Activated naive CD8-positive, alpha-beta T cell treated with anti-CD3 and anti-CD28 coated beads for 36 hours (primary cell): ENCODE measurements around the gene DHCR7. TPM values are rescaled to one million over a fixed set of nuclear protein-coding genes. Genes with fewer than 3 reads are reported as not detected.

Source experiments
- DNase-seq: peaks from one replicate; pipeline ENCODE4 v3.0.0; 2021
- H3K27ac Mint-ChIP-seq: one replicate; pipeline ENCODE4 v1.8.0; 2022; ENCODE audit warnings: mild to moderate bottlenecking, moderate library complexity, mixed read lengths
- H3K27me3 Mint-ChIP-seq: one replicate; pipeline ENCODE4 v1.8.0; 2022; ENCODE audit warnings: mild to moderate bottlenecking, mixed read lengths
- H3K36me3 Mint-ChIP-seq: one replicate; pipeline ENCODE4 v1.8.0; 2021; ENCODE audit warnings: mild to moderate bottlenecking, mixed read lengths
- H3K4me1 Mint-ChIP-seq: one replicate; pipeline ENCODE4 v1.8.0; 2021; ENCODE audit warnings: mixed read lengths
- H3K4me3 Mint-ChIP-seq: one replicate; pipeline ENCODE4 v1.8.0; 2022; ENCODE audit warnings: mild to moderate bottlenecking, moderate library complexity, mixed read lengths
- H3K9me3 Mint-ChIP-seq: one replicate; pipeline ENCODE4 v1.8.0; 2022; ENCODE audit warnings: mixed read lengths
- total RNA-seq, 2 experiments: library from RNA; stranded (reverse); gene quantifications; one replicate each; pipeline ENCODE4 v1.2.3, GENCODE V29; 2021

Gene DHCR7
- 10 to 100 TPM; 77.2 to 87.3 TPM for total RNA-seq

GRCh38 chr11:71448257-71449171 is at the start of gene DHCR7:
DHCR7 (minus strand) TSS chr11:71448393; CDS start chr11:71444952, 3,441 bp downstream.
- peak within 1 kb of the TSS; percentile 91 for H3K4me3 Mint-ChIP-seq
- peaks cover 3% of the 10 kb centered on the region for H3K9me3 Mint-ChIP-seq
- peak; percentile 99 for DNase-seq
- peaks cover 42% of the 10 kb centered on the region for H3K36me3 Mint-ChIP-seq
- peak within 1 kb of the TSS; percentile 85 for H3K27ac Mint-ChIP-seq
- peaks cover 37% of the 10 kb centered on the region for H3K4me1 Mint-ChIP-seq
- H3K27me3 Mint-ChIP-seq = no peaks in the 10 kb centered on the region

- H3K9me3 Mint-ChIP-seq = no peaks in the 10 kb centered on the region
- peaks cover 50% of the 10 kb centered on the region for H3K36me3 Mint-ChIP-seq
- H3K4me3 Mint-ChIP-seq = no peak overlapping the region
- no peak for DNase-seq
- H3K27ac Mint-ChIP-seq = no peak overlapping the region
- peaks cover 2% of the 10 kb centered on the region for H3K4me1 Mint-ChIP-seq
- H3K27me3 Mint-ChIP-seq = no peaks in the 10 kb centered on the region
These were observed 48.2 kb upstream of the DHCR7 start for GRCh38 chr11:71496421-71496820.

- DNase-seq = no peak
- Mint-ChIP-seq H3K4me3 (no peak overlapping the region), H3K36me3 (peaks cover 47% of the 10 kb centered on the region), H3K27ac (no peak overlapping the region), H3K9me3 (no peaks in the 10 kb centered on the region), H3K4me1 (peaks cover 2% of the 10 kb centered on the region), H3K27me3 (no peaks in the 10 kb centered on the region)
These were observed 47.4 kb upstream of the DHCR7 start for GRCh38 chr11:71495286-71496230.

GRCh38 chr11:71491940-71492339 is 43.7 kb upstream of the DHCR7 start:
- Mint-ChIP-seq H3K27me3 (no peaks in the 10 kb centered on the region), H3K36me3 (peaks cover 46% of the 10 kb centered on the region), H3K27ac (no peak overlapping the region), H3K4me3 (no peak overlapping the region), H3K9me3 (no peaks in the 10 kb centered on the region), H3K4me1 (peaks cover 19% of the 10 kb centered on the region)
- DNase-seq = no peak

GRCh38 chr11:71491531-71491930 is 43.3 kb upstream of the DHCR7 start:
- Mint-ChIP-seq H3K9me3 (no peaks in the 10 kb centered on the region), H3K36me3 (peaks cover 42% of the 10 kb centered on the region), H3K4me3 (no peak overlapping the region), H3K4me1 (peaks cover 19% of the 10 kb centered on the region), H3K27me3 (no peaks in the 10 kb centered on the region), H3K27ac (no peak overlapping the region)
- DNase-seq = no peak

GRCh38 chr11:71490731-71491390 is 42.7 kb upstream of the DHCR7 start:
- Mint-ChIP-seq H3K36me3 (peaks cover 46% of the 10 kb centered on the region), H3K4me1 (peaks cover 19% of the 10 kb centered on the region), H3K27me3 (no peaks in the 10 kb centered on the region), H3K27ac (no peak overlapping the region), H3K4me3 (no peak overlapping the region), H3K9me3 (no peaks in the 10 kb centered on the region)
- no peak for DNase-seq

- Mint-ChIP-seq H3K36me3 (peaks cover 45% of the 10 kb centered on the region), H3K27me3 (no peaks in the 10 kb centered on the region), H3K4me3 (no peak overlapping the region), H3K9me3 (no peaks in the 10 kb centered on the region), H3K27ac (peak overlapping the region; percentile 83), H3K4me1 (peaks cover 19% of the 10 kb centered on the region)
- no peak for DNase-seq
These were observed 42.0 kb upstream of the DHCR7 start for GRCh38 chr11:71490044-71490730.

GRCh38 chr11:71489311-71490043 is 41.3 kb upstream of the DHCR7 start:
- no peak overlapping the region for H3K4me3 Mint-ChIP-seq
- peaks cover 44% of the 10 kb centered on the region for H3K36me3 Mint-ChIP-seq
- peak overlapping the region; percentile 83 for H3K27ac Mint-ChIP-seq
- H3K4me1 Mint-ChIP-seq = peaks cover 19% of the 10 kb centered on the region
- H3K9me3 Mint-ChIP-seq = no peaks in the 10 kb centered on the region
- H3K27me3 Mint-ChIP-seq = no peaks in the 10 kb centered on the region
- peak; percentile 75 for DNase-seq

- peak overlapping the region; percentile 83 for H3K27ac Mint-ChIP-seq
These were observed 40.6 kb upstream of the DHCR7 start for GRCh38 chr11:71488681-71489270.

GRCh38 chr11:71486320-71486719 is 38.1 kb upstream of the DHCR7 start:
- Mint-ChIP-seq H3K36me3 (peaks cover 52% of the 10 kb centered on the region), H3K9me3 (no peaks in the 10 kb centered on the region), H3K4me1 (peaks cover 19% of the 10 kb centered on the region), H3K27ac (no peak overlapping the region), H3K4me3 (no peak overlapping the region), H3K27me3 (no peaks in the 10 kb centered on the region)
- no peak for DNase-seq

More at GRCh38 chr11:71488681-71489270, 40.6 kb upstream of the DHCR7 start:
- peaks cover 19% of the 10 kb centered on the region for H3K4me1 Mint-ChIP-seq
- no peaks in the 10 kb centered on the region for H3K9me3 Mint-ChIP-seq
- no peaks in the 10 kb centered on the region for H3K27me3 Mint-ChIP-seq
- DNase-seq = no peak
- peak overlapping the region; percentile 30 for H3K4me3 Mint-ChIP-seq
- peaks cover 48% of the 10 kb centered on the region for H3K36me3 Mint-ChIP-seq

GRCh38 chr11:71485466-71485865 is 37.3 kb upstream of the DHCR7 start:
- Mint-ChIP-seq H3K27me3 (no peaks in the 10 kb centered on the region), H3K4me1 (peaks cover 19% of the 10 kb centered on the region), H3K27ac (no peak overlapping the region), H3K4me3 (no peak overlapping the region), H3K36me3 (peaks cover 52% of the 10 kb centered on the region), H3K9me3 (no peaks in the 10 kb centered on the region)
- DNase-seq = no peak

- Mint-ChIP-seq H3K36me3 (peaks cover 50% of the 10 kb centered on the region), H3K4me3 (no peak overlapping the region), H3K4me1 (peaks cover 19% of the 10 kb centered on the region), H3K27ac (no peak overlapping the region), H3K27me3 (no peaks in the 10 kb centered on the region), H3K9me3 (no peaks in the 10 kb centered on the region)
- no peak for DNase-seq
These were observed 36.8 kb upstream of the DHCR7 start for GRCh38 chr11:71485063-71485399.

- no peaks in the 10 kb centered on the region for H3K27me3 Mint-ChIP-seq
- H3K36me3 Mint-ChIP-seq = peaks cover 48% of the 10 kb centered on the region
- no peak overlapping the region for H3K27ac Mint-ChIP-seq
- no peak for DNase-seq
- no peak overlapping the region for H3K4me3 Mint-ChIP-seq
- H3K4me1 Mint-ChIP-seq = peaks cover 16% of the 10 kb centered on the region
- H3K9me3 Mint-ChIP-seq = no peaks in the 10 kb centered on the region
These were observed 36.3 kb upstream of the DHCR7 start for GRCh38 chr11:71484248-71485062.
